Neural cell (in vitro differentiated cells): Measurements from ENCODE around the gene SCN4B. TPM values are rescaled to one million over a fixed set of nuclear protein-coding genes. Genes with fewer than 3 reads are reported as not detected.

Experiments
- H2AFZ ChIP-seq: fragments of 200-600, 300-800 bp; sonication (generic), shearing (Covaris generic); 2 replicates; pipeline ENCODE4 v1.6.0; 2014; ENCODE audit warnings: low read depth, mild to moderate bottlenecking, antibody characterized with exemption, low read length, moderate library complexity
- H3F3A ChIP-seq: fragments of 200-600 bp; shearing (Covaris generic); 2 replicates; pipeline ENCODE4 v1.6.1; 2016; ENCODE audit warnings: mild to moderate bottlenecking, moderate library complexity, mixed read lengths, antibody characterized with exemption, low read length; ENCODE audit not compliant: insufficient read depth, poor library complexity, severe bottlenecking
- H3K27ac ChIP-seq: fragments of 200-600, 300-800 bp; sonication (generic), shearing (Covaris generic); 2 replicates; pipeline ENCODE4 v1.5.1; 2014; ENCODE audit warnings: mild to moderate bottlenecking, low read length, moderate library complexity
- H3K27me3 ChIP-seq: fragments of 300-800, 200-600 bp; sonication (generic), shearing (Covaris generic); 2 replicates; pipeline ENCODE4 v1.6.0; 2014; ENCODE audit warnings: mild to moderate bottlenecking, low read depth, low read length, moderate library complexity; ENCODE audit not compliant: insufficient read depth
- H3K36me3 ChIP-seq: fragments of 300-800, 200-600 bp; sonication (generic), shearing (Covaris generic); 2 replicates; pipeline ENCODE4 v1.5.1; 2014; ENCODE audit warnings: mild to moderate bottlenecking, antibody characterized with exemption, low read length, moderate library complexity; ENCODE audit not compliant: insufficient read depth
- H3K4me2 ChIP-seq: fragments of 300-800, 200-600 bp; sonication (generic), shearing (Covaris generic); 2 replicates; pipeline ENCODE4 v1.6.0; 2014; ENCODE audit warnings: mild to moderate bottlenecking, low read length
- H3K4me3 ChIP-seq: fragments of 300-800, 200-600 bp; sonication (generic), shearing (Covaris generic); 2 replicates; pipeline ENCODE4 v1.5.1; 2014; ENCODE audit warnings: mild to moderate bottlenecking, low read length, moderate library complexity
- H3K79me2 ChIP-seq: fragments of 200-600 bp; shearing (Covaris generic); replicated peaks from 2 replicates; pipeline ENCODE4 v1.6.0; 2014; ENCODE audit warnings: mild to moderate bottlenecking, low read length, moderate library complexity; ENCODE audit not compliant: insufficient read depth
- H3K9ac ChIP-seq: fragments of 300-800, 200-600 bp; sonication (generic), shearing (Covaris generic); 2 replicates; pipeline ENCODE4 v1.6.1; 2016; ENCODE audit warnings: mild to moderate bottlenecking, low read length, mixed read lengths
- H3K9me2 ChIP-seq: fragments of 200-600 bp; shearing (Covaris generic); 2 replicates; pipeline ENCODE4 v1.6.1; 2016; ENCODE audit warnings: mild to moderate bottlenecking, low read length, mixed read lengths; ENCODE audit not compliant: insufficient read depth
- H3K9me3 ChIP-seq: fragments of 200-600, 300-800 bp; sonication (generic), shearing (Covaris generic); 2 replicates; pipeline ENCODE4 v1.6.1; 2016; ENCODE audit warnings: mild to moderate bottlenecking, mixed run types, low read length, moderate library complexity, mixed read lengths
- H4K20me1 ChIP-seq: fragments of 200-600 bp; shearing (Covaris generic); 2 replicates; pipeline ENCODE4 v1.6.1; 2016; ENCODE audit warnings: mild to moderate bottlenecking, mixed run types; ENCODE audit not compliant: insufficient read depth
- EP300 ChIP-seq: fragments of 450-650 bp; conservative IDR thresholded peaks from 2 replicates; pipeline ENCODE4 v1.6.1; 2014; ENCODE audit warnings: antibody characterized with exemption, mild to moderate bottlenecking, moderate library complexity; ENCODE audit not compliant: poor library complexity, severe bottlenecking
- EZH2 ChIP-seq: fragments of 200-600, 300-800 bp; shearing (Covaris generic), sonication (generic); IDR thresholded peaks from 2 replicates; pipeline ENCODE4 v1.6.1; 2014; ENCODE audit warnings: antibody characterized with exemption, low read length, borderline replicate concordance, mild to moderate bottlenecking; ENCODE audit not compliant: insufficient read depth, poor library complexity, severe bottlenecking
- MXI1 ChIP-seq: fragments of 450-650 bp; conservative IDR thresholded peaks from 2 replicates; pipeline ENCODE4 v1.6.1; 2014; ENCODE audit warnings: antibody characterized with exemption, mild to moderate bottlenecking; ENCODE audit not compliant: poor library complexity, severe bottlenecking
- POLR2AphosphoS5 ChIP-seq: IDR thresholded peaks from 2 replicates; pipeline ENCODE4 v1.6.1; 2012
- RAD21 ChIP-seq: fragments of 450-650 bp; conservative IDR thresholded peaks from 2 replicates; pipeline ENCODE4 v1.6.1; 2014; ENCODE audit warnings: antibody characterized with exemption, mild to moderate bottlenecking, moderate library complexity
- SMC3 ChIP-seq: fragments of 450-650 bp; conservative IDR thresholded peaks from 2 replicates; pipeline ENCODE4 v1.6.1; 2014; ENCODE audit warnings: antibody characterized with exemption, mild to moderate bottlenecking, moderate library complexity; ENCODE audit not compliant: poor library complexity
- TAF1 ChIP-seq: IDR thresholded peaks from 2 replicates; pipeline ENCODE4 v1.6.1; 2012; ENCODE audit warnings: low read depth
- polyA plus RNA-seq: library from polyadenylated mRNA; depleted of rRNA; stranded (reverse); fragments of >200 nt; gene quantifications from 2 replicates; pipeline ENCODE4 v1.2.3, GENCODE V29; 2014
- TF ChIP-seq, protein P1 (sequence below): IDR thresholded peaks from 2 replicates; pipeline ENCODE4 v1.6.1; 2012; ENCODE audit warnings: borderline replicate concordance
- TF ChIP-seq, protein P2 (sequence below): fragments of 450-650 bp; IDR thresholded peaks from 2 replicates; pipeline ENCODE4 v1.5.1; 2014; ENCODE audit warnings: antibody characterized with exemption, mild to moderate bottlenecking, moderate library complexity; ENCODE audit not compliant: poor library complexity, severe bottlenecking

Gene SCN4B
- polyA plus RNA-seq, 1 donor from 2014 or later = 0.61 TPM

DNA sequence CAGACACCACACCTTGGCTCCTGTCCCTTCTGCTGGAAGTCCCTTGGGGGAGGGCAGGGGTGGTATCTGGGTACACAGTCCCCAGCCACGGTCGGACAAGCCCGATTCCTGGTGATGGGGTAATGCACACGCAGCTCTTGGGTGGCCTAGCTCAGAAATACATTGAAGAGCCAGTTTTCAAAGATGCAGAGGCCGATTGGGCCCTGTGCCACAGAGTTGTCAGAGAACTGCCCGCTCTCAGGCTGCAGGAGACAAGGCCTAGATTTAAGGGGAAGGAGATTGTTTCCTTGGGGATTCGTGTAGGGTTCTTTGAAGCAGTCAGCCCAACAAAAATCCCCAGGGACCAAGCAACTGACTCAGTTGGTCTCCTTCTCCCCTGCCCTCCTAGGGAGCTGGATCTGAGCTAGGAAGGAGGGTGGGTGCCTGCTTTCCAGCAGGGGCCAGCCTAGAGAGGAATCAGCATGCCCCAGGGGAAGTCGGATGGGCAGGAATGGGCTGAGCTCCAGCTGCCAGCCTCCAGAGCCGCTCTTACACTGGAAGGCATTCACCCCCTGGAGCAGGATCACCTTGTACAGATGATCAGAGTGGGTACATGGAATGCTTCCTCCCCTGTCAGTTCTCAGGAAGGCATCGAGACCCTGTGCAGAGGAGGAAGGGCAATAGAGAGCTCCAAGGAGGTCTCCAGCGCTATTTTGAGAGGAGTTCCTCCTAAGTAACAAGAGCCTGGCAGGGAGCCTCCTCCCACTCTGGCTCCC, 3.3 kb upstream of the SCN4B start:
- Histone ChIP-seq H4K20me1 (no peaks in the 10 kb centered on the region), H3K4me3 (no peak overlapping the region), H3K36me3 (no peaks in the 10 kb centered on the region), H3F3A (no peaks in the 10 kb centered on the region), H3K27me3 (peaks cover 78% of the 10 kb centered on the region), H3K9me2 (no peaks in the 10 kb centered on the region), H3K9ac (no peak overlapping the region), H2AFZ (no peak overlapping the region), H3K27ac (no peak overlapping the region), H3K79me2 (no peaks in the 10 kb centered on the region), H3K9me3 (no peaks in the 10 kb centered on the region), H3K4me2 (no peak overlapping the region)
- TF ChIP-seq RAD21 (no peak), MXI1 (no peak)

DNA sequence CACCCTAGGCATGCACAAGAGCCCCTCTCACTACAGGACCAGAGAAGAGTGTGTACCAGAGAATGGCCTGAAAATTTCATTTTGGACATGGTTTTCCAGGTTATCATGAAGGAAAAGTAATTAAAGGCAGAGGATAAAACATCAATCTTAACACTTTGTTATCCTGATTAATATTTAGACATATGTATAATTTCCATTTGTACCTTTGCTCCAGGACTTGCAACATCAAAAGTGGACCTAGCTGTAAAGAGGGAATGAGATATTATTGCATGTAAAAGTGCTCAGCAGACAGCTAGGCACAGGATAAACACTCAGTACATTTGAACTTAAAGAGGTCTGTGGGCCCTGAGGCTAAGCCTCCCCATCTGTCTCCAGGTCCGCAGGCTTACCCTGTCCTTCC, 2.0 kb upstream of the SCN4B start:
- H3K4me2 ChIP-seq = no peak overlapping the region
- TF ChIP-seq POLR2AphosphoS5 = no peak
- TF ChIP-seq EP300 = no peak
- TF ChIP-seq TAF1 = no peak
- no peak for TF ChIP-seq SMC3
- TF ChIP-seq MXI1 = no peak
- TF ChIP-seq, protein P1, sequence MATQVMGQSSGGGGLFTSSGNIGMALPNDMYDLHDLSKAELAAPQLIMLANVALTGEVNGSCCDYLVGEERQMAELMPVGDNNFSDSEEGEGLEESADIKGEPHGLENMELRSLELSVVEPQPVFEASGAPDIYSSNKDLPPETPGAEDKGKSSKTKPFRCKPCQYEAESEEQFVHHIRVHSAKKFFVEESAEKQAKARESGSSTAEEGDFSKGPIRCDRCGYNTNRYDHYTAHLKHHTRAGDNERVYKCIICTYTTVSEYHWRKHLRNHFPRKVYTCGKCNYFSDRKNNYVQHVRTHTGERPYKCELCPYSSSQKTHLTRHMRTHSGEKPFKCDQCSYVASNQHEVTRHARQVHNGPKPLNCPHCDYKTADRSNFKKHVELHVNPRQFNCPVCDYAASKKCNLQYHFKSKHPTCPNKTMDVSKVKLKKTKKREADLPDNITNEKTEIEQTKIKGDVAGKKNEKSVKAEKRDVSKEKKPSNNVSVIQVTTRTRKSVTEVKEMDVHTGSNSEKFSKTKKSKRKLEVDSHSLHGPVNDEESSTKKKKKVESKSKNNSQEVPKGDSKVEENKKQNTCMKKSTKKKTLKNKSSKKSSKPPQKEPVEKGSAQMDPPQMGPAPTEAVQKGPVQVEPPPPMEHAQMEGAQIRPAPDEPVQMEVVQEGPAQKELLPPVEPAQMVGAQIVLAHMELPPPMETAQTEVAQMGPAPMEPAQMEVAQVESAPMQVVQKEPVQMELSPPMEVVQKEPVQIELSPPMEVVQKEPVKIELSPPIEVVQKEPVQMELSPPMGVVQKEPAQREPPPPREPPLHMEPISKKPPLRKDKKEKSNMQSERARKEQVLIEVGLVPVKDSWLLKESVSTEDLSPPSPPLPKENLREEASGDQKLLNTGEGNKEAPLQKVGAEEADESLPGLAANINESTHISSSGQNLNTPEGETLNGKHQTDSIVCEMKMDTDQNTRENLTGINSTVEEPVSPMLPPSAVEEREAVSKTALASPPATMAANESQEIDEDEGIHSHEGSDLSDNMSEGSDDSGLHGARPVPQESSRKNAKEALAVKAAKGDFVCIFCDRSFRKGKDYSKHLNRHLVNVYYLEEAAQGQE = no peak
- TF ChIP-seq EZH2 = no peak
- no peak for TF ChIP-seq RAD21
- TF ChIP-seq, protein P2, sequence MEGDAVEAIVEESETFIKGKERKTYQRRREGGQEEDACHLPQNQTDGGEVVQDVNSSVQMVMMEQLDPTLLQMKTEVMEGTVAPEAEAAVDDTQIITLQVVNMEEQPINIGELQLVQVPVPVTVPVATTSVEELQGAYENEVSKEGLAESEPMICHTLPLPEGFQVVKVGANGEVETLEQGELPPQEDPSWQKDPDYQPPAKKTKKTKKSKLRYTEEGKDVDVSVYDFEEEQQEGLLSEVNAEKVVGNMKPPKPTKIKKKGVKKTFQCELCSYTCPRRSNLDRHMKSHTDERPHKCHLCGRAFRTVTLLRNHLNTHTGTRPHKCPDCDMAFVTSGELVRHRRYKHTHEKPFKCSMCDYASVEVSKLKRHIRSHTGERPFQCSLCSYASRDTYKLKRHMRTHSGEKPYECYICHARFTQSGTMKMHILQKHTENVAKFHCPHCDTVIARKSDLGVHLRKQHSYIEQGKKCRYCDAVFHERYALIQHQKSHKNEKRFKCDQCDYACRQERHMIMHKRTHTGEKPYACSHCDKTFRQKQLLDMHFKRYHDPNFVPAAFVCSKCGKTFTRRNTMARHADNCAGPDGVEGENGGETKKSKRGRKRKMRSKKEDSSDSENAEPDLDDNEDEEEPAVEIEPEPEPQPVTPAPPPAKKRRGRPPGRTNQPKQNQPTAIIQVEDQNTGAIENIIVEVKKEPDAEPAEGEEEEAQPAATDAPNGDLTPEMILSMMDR = no peak
- H3K27me3 ChIP-seq = peaks cover 87% of the 10 kb centered on the region

More for the DNA sequence above, 2.0 kb upstream of the SCN4B start:
- H3K9me2 ChIP-seq = no peaks in the 10 kb centered on the region
- H3K36me3 ChIP-seq = no peaks in the 10 kb centered on the region
- no peak overlapping the region for H2AFZ ChIP-seq
- no peak overlapping the region for H3K4me3 ChIP-seq
- no peaks in the 10 kb centered on the region for H3K79me2 ChIP-seq
- H3K9ac ChIP-seq = no peak overlapping the region
- no peaks in the 10 kb centered on the region for H3F3A ChIP-seq
- H3K27ac ChIP-seq = no peak overlapping the region
- H4K20me1 ChIP-seq = no peaks in the 10 kb centered on the region
- no peaks in the 10 kb centered on the region for H3K9me3 ChIP-seq
